ENCODE data around the gene DENND1A.

DNA sequence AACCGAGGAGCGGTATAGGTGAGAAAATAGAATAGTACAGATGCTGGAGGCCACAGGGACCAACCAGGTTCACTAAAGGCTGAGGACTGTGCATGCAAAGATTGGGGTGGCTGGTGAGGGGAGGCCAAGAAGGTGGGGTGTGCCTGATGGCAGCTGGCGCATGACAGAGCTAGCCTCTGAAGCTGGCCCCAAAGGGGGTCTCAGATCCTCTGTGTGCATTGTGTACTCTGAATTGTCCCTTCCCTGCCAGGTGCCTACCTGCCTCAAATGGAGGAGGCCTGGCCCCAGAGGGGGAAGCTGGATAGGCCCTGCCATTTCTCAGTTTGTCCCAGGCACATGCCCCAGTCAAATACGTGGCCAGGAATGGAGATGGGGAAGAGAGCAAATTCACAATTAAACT is 510.8 kb downstream of the DENND1A start:
- TF ChIP-seq, protein P1, sequence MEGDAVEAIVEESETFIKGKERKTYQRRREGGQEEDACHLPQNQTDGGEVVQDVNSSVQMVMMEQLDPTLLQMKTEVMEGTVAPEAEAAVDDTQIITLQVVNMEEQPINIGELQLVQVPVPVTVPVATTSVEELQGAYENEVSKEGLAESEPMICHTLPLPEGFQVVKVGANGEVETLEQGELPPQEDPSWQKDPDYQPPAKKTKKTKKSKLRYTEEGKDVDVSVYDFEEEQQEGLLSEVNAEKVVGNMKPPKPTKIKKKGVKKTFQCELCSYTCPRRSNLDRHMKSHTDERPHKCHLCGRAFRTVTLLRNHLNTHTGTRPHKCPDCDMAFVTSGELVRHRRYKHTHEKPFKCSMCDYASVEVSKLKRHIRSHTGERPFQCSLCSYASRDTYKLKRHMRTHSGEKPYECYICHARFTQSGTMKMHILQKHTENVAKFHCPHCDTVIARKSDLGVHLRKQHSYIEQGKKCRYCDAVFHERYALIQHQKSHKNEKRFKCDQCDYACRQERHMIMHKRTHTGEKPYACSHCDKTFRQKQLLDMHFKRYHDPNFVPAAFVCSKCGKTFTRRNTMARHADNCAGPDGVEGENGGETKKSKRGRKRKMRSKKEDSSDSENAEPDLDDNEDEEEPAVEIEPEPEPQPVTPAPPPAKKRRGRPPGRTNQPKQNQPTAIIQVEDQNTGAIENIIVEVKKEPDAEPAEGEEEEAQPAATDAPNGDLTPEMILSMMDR (IDR thresholded peaks at IDR 0.05), result no peak
- TF ChIP-seq POLR2A (IDR thresholded peaks at IDR 0.05), result no peak

All from heart left ventricle (tissue), 13 donors.